HEK293 (cell line): Measurements from ENCODE around the gene EFCAB5.

Experiments used
- BCL11B ChIP-seq: fragments of 450-650 bp; formaldehyde crosslinking; IDR thresholded peaks from 2 replicates; pipeline ENCODE4 v1.5.1; 2016; ENCODE audit warnings: low read depth, missing biosample characterization, missing genetic modification characterization
- BCL6B ChIP-seq: fragments of 450-650 bp; formaldehyde crosslinking; IDR thresholded peaks from 2 replicates; pipeline ENCODE4 v1.5.1; 2017; ENCODE audit warnings: missing biosample characterization, missing genetic modification characterization
- EGR2 ChIP-seq: fragments of 450-650 bp; formaldehyde crosslinking; IDR thresholded peaks from 2 replicates; pipeline ENCODE4 v1.5.1; 2016; ENCODE audit warnings: low read depth, missing biosample characterization, missing genetic modification characterization
- GLIS1 ChIP-seq: fragments of 450-650 bp; formaldehyde crosslinking; IDR thresholded peaks from 2 replicates; pipeline ENCODE4 v1.5.1; 2016; ENCODE audit warnings: missing biosample characterization, missing genetic modification characterization
- KLF1 ChIP-seq: fragments of 450-650 bp; formaldehyde crosslinking; IDR thresholded peaks from 2 replicates; pipeline ENCODE4 v1.5.1; 2016; ENCODE audit warnings: missing biosample characterization, missing genetic modification characterization
- KLF8 ChIP-seq: fragments of 450-650 bp; formaldehyde crosslinking; IDR thresholded peaks from 2 replicates; pipeline ENCODE4 v1.5.1; 2016; ENCODE audit warnings: missing biosample characterization, missing genetic modification characterization
- PATZ1 ChIP-seq: fragments of 450-650 bp; formaldehyde crosslinking; IDR thresholded peaks from 2 replicates; pipeline ENCODE4 v1.5.1; 2016; ENCODE audit warnings: missing biosample characterization, missing genetic modification characterization
- REPIN1 ChIP-seq: fragments of 450-650 bp; formaldehyde crosslinking; IDR thresholded peaks from 2 replicates; pipeline ENCODE4 v1.5.1; 2017; ENCODE audit warnings: missing biosample characterization, missing genetic modification characterization, low read depth
- SETDB1 ChIP-seq: IDR thresholded peaks from one replicate; pipeline ENCODE4 v1.6.1; 2017; ENCODE audit warnings: mild to moderate bottlenecking, low read length, moderate library complexity, mixed read lengths; ENCODE audit not compliant: insufficient read length
- ZBTB6 ChIP-seq: fragments of 450-650 bp; formaldehyde crosslinking; IDR thresholded peaks from 2 replicates; pipeline ENCODE4 v1.5.1; 2017; ENCODE audit warnings: missing biosample characterization, missing genetic modification characterization
- ZFP3 ChIP-seq: fragments of 450-650 bp; formaldehyde crosslinking; IDR thresholded peaks from 2 replicates; pipeline ENCODE4 v1.5.1; 2016; ENCODE audit warnings: low read depth, missing biosample characterization, missing genetic modification characterization
- ZIC2 ChIP-seq: fragments of 450-650 bp; formaldehyde crosslinking; IDR thresholded peaks from 2 replicates; pipeline ENCODE4 v1.5.1; 2016; ENCODE audit warnings: missing biosample characterization, missing genetic modification characterization
- ZNF155 ChIP-seq: fragments of 450-650 bp; formaldehyde crosslinking; IDR thresholded peaks from 2 replicates; pipeline ENCODE4 v1.5.1; 2016; ENCODE audit warnings: missing biosample characterization, missing genetic modification characterization
- ZNF16 ChIP-seq: fragments of 450-650 bp; formaldehyde crosslinking; IDR thresholded peaks from 2 replicates; pipeline ENCODE4 v1.5.1; 2016; ENCODE audit warnings: low read depth, missing biosample characterization, missing genetic modification characterization
- ZNF2 ChIP-seq: fragments of 450-650 bp; formaldehyde crosslinking; IDR thresholded peaks from 2 replicates; pipeline ENCODE4 v1.5.1; 2016; ENCODE audit warnings: missing biosample characterization, missing genetic modification characterization
- ZNF202 ChIP-seq: fragments of 450-650 bp; formaldehyde crosslinking; IDR thresholded peaks from 2 replicates; pipeline ENCODE4 v1.5.1; 2016; ENCODE audit warnings: missing biosample characterization, missing genetic modification characterization, borderline replicate concordance
- ZNF23 ChIP-seq: fragments of 450-650 bp; formaldehyde crosslinking; IDR thresholded peaks from 2 replicates; pipeline ENCODE4 v1.5.1; 2016; ENCODE audit warnings: missing biosample characterization, missing genetic modification characterization, borderline replicate concordance
- ZNF549 ChIP-seq: fragments of 450-650 bp; IDR thresholded peaks from 2 replicates; pipeline ENCODE4 v1.5.1; 2018; ENCODE audit warnings: missing biosample characterization, missing genetic modification characterization, mild to moderate bottlenecking, inconsistent platforms, moderate library complexity
- ZNF610 ChIP-seq: fragments of 450-650 bp; formaldehyde crosslinking; IDR thresholded peaks from 2 replicates; pipeline ENCODE4 v1.5.1; 2016; ENCODE audit warnings: missing biosample characterization, missing genetic modification characterization, borderline replicate concordance
- ZNF791 ChIP-seq: fragments of 450-650 bp; formaldehyde crosslinking; IDR thresholded peaks from 2 replicates; pipeline ENCODE4 v1.5.1; 2016; ENCODE audit warnings: missing biosample characterization, missing genetic modification characterization
- ZNF792 ChIP-seq: fragments of 450-650 bp; formaldehyde crosslinking; IDR thresholded peaks from 2 replicates; pipeline ENCODE4 v1.5.1; 2016; ENCODE audit warnings: missing biosample characterization, missing genetic modification characterization
- ZSCAN16 ChIP-seq: fragments of 450-650 bp; formaldehyde crosslinking; IDR thresholded peaks from 2 replicates; pipeline ENCODE4 v1.5.1; 2016; ENCODE audit warnings: missing biosample characterization, missing genetic modification characterization
- ZSCAN30 ChIP-seq: fragments of 450-650 bp; IDR thresholded peaks from 2 replicates; pipeline ENCODE4 v1.5.1; 2018; ENCODE audit warnings: missing biosample characterization, mild to moderate bottlenecking, missing genetic modification characterization, moderate library complexity
- ZSCAN5A ChIP-seq: fragments of 450-650 bp; formaldehyde crosslinking; IDR thresholded peaks from 2 replicates; pipeline ENCODE4 v1.5.1; 2016; ENCODE audit warnings: missing biosample characterization, missing genetic modification characterization
- TF ChIP-seq, protein P1 (sequence below): fragments of 450-650 bp; formaldehyde crosslinking; IDR thresholded peaks from 2 replicates; pipeline ENCODE4 v1.5.1; 2016; ENCODE audit warnings: missing biosample characterization, missing genetic modification characterization
- TF ChIP-seq, protein P2 (sequence below): fragments of 450-650 bp; formaldehyde crosslinking; IDR thresholded peaks from 2 replicates; pipeline ENCODE4 v1.5.1; 2016; ENCODE audit warnings: missing biosample characterization, missing genetic modification characterization

Gene EFCAB5

DNA sequence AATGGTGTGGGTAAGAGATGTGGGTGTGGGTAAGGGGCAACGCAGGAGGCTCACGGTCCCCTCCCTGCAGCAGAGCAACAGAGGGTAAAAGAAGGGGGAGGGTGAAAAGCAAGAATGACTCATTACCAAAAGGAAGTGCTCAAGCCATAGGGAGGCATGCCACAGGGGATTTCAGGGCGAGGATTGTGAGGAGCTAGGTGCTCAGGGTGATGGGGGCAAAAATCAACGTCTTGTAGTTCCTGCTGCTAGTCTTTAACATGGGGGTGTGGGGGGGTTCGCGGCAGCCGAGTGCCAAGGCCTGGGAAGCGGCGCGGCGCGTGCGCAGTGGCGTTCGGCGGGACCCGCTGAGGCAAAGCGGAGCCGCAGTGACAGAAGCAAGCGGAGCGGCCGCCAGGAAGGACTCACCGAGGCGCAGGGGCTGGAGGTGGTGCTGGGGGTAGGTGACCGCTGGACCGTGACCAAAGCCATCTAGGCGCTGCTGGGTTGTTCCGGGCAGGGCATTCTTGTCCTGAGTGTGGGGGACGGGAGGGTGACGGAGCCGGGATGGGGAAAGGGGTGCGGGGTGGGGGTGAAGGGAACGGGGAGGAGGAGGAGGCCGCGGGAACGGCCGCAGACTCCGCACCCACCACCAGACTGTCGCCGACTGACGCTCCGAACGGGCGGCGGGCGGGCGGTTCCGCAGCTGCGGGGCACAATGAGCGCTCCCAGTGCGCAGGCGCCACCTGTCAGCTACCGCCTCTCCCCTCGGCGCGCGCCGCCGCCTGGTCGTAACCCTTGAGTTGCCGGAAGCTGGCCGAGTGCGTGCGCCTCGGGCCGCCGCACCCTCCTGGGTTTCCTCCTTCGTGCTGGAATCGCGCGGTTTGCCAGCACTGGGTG lies 11.7 kb upstream of the EFCAB5 start, which contains the start of gene SSH2 (continued):
- TF ChIP-seq ZBTB6 (no peak), ZNF155 (tag by site-specific recombination) (no peak), GLIS1 (tag by site-specific recombination) (peak; percentile 61), SETDB1 (no peak), BCL11B (tag by site-specific recombination) (peak; percentile 10; the same call in 1 of the 2 replicates), ZFP3 (no peak), ZIC2 (tag by site-specific recombination) (peak; percentile 59), ZNF792 (peak; percentile 70; the same call in 1 of the 2 replicates), ZNF610 (tag by site-specific recombination) (peak; percentile 94; the same call in 1 of the 2 replicates), KLF8 (tag by site-specific recombination) (peak; percentile 78), ZSCAN16 (tag by site-specific recombination) (no peak), KLF1 (peak; percentile 73), ZNF202 (tag by site-specific recombination) (no peak), BCL6B (tag by site-specific recombination) (no peak), ZNF791 (no peak), PATZ1 (tag by site-specific recombination) (peak; percentile 100), ZNF23 (no peak), ZSCAN5A (peak; percentile 48; the same call in 1 of the 2 replicates), ZNF549 (tag by site-specific recombination) (no peak), ZSCAN30 (no peak; the same call in 1 of the 2 replicates), REPIN1 (no peak), ZNF2 (tag by site-specific recombination) (peak; percentile 81; the same call in 1 of the 2 replicates), EGR2 (tag by site-specific recombination) (peak; percentile 81; the same call in 1 of the 2 replicates), ZNF16 (tag by site-specific recombination) (no peak)
- TF ChIP-seq, protein P1, sequence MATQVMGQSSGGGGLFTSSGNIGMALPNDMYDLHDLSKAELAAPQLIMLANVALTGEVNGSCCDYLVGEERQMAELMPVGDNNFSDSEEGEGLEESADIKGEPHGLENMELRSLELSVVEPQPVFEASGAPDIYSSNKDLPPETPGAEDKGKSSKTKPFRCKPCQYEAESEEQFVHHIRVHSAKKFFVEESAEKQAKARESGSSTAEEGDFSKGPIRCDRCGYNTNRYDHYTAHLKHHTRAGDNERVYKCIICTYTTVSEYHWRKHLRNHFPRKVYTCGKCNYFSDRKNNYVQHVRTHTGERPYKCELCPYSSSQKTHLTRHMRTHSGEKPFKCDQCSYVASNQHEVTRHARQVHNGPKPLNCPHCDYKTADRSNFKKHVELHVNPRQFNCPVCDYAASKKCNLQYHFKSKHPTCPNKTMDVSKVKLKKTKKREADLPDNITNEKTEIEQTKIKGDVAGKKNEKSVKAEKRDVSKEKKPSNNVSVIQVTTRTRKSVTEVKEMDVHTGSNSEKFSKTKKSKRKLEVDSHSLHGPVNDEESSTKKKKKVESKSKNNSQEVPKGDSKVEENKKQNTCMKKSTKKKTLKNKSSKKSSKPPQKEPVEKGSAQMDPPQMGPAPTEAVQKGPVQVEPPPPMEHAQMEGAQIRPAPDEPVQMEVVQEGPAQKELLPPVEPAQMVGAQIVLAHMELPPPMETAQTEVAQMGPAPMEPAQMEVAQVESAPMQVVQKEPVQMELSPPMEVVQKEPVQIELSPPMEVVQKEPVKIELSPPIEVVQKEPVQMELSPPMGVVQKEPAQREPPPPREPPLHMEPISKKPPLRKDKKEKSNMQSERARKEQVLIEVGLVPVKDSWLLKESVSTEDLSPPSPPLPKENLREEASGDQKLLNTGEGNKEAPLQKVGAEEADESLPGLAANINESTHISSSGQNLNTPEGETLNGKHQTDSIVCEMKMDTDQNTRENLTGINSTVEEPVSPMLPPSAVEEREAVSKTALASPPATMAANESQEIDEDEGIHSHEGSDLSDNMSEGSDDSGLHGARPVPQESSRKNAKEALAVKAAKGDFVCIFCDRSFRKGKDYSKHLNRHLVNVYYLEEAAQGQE (tag by site-specific recombination): 0 out of 2 replicates have a peak, but pooled peaks have one; percentile 27
- TF ChIP-seq, protein P2, sequence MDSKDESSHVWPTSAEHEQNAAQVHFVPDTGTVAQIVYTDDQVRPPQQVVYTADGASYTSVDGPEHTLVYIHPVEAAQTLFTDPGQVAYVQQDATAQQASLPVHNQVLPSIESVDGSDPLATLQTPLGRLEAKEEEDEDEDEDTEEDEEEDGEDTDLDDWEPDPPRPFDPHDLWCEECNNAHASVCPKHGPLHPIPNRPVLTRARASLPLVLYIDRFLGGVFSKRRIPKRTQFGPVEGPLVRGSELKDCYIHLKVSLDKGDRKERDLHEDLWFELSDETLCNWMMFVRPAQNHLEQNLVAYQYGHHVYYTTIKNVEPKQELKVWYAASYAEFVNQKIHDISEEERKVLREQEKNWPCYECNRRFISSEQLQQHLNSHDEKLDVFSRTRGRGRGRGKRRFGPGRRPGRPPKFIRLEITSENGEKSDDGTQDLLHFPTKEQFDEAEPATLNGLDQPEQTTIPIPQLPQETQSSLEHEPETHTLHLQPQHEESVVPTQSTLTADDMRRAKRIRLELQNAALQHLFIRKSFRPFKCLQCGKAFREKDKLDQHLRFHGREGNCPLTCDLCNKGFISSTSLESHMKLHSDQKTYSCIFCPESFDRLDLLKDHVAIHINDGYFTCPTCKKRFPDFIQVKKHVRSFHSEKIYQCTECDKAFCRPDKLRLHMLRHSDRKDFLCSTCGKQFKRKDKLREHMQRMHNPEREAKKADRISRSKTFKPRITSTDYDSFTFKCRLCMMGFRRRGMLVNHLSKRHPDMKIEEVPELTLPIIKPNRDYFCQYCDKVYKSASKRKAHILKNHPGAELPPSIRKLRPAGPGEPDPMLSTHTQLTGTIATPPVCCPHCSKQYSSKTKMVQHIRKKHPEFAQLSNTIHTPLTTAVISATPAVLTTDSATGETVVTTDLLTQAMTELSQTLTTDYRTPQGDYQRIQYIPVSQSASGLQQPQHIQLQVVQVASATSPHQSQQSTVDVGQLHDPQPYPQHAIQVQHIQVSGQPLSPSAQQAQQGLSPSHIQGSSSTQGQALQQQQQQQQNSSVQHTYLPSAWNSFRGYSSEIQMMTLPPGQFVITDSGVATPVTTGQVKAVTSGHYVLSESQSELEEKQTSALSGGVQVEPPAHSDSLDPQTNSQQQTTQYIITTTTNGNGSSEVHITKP (tag by site-specific recombination): peak; percentile 97
